ENCODE data around the gene MAGI2.

GRCh38 chr7:78516450-78516849 is 937.0 kb downstream of the MAGI2 start:
- TF ChIP-seq CTCF (IDR thresholded peaks at IDR 0.05; ENCODE audit: borderline replicate concordance, extremely low read depth, low read length, poor library complexity, severe bottlenecking) (no peak), EZH2 (IDR thresholded peaks at IDR 0.05; ENCODE audit: borderline replicate concordance, low read depth, low read length, severe bottlenecking) (no peak)

All from DND-41 (cell line).